HG03571 (cell line): ENCODE data around the gene PRR33.

ENCODE experiments used
- ATAC-seq: cut with Tn5 transposase; IDR thresholded peaks from one replicate; pipeline ENCODE4 v1.9.1; 2021; ENCODE audit not compliant: unreplicated experiment

Gene PRR33

DNA sequence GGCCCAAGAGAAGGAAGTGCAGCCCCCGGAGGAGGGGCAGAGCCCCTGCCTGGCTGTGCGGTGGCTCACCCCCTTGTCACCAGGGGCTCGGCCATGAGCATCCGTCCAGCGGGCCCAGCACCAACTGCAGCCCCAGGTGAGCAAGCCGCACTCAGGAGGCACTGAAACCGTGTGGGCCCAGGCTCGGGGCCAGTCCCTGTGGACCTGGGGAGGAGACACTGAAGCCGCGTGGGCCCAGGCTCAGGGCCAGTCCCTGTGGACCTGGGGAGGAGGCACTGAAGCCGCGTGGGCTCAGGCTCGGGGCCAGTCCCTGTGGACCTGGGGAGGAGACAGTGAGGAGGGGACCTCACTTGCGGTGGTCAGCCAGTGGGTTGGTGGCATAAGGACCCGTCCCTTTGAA, 24.9 kb downstream of the PRR33 start:
- no peak for ATAC-seq

DNA sequence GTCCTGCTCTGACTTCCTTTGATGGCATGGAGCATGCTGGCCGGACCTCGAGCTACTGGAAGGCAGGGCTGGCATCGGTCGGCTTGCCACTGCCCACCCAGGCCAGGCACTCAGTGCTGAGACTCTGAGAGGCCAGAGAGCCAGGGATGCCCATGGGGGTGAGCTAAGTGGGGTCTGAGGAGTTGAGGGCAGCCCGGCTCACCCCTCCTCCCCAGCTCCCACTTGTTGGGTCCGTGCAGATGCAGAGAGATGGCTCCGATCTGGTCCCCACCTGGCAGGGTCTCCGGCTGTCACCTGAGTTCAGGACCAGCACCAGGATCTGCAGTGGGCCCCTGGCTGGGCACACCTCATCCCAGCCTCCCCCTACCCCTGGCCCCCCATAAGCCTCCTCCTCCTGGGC, 25.5 kb downstream of the PRR33 start:
- no peak for ATAC-seq

GRCh38 chr11:1864831-1865665, 26.6 kb downstream of the PRR33 start:
- ATAC-seq = no peak

GRCh38 chr11:1864231-1864630, 27.5 kb downstream of the PRR33 start:
- no peak for ATAC-seq

GRCh38 chr11:1863352-1864216, 28.1 kb downstream of the PRR33 start:
- ATAC-seq = no peak

DNA sequence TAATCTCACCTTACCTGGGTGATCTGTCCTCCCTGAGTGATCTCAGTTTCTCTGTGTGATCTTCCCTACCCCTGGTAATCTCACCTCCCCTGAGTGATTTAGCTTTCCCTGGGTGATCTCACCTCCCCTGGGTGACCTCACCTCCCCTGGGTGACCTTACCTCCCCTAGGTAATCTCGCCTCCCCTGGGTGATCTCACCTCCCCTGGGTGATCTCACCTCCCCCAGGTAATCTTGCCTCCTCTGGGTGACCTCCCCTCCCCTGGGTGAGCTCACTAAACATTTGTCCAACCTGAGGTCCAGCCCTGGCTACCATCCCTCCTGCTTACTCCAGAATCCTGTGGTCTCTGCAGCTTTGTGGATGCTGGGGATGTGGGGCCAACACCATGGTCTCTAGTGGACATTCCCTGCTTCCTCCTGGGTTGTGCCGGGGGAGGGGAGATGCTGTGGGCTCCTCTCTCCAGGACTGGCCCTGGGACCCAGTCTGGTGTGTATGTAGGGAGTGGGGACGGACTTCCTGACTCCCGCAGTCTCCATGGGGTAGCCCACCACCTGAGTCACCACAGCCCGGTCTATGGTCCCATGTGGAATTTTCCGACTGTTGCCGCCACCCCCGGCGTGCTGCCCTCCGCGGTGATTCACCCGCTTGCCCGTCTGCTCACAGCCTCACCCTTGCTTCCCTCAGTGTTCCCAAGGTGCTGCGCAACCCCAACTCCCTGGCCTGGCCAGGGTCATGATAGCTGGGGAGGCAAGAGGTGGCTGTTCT, 28.9 kb downstream of the PRR33 start:
- no peak for ATAC-seq

DNA sequence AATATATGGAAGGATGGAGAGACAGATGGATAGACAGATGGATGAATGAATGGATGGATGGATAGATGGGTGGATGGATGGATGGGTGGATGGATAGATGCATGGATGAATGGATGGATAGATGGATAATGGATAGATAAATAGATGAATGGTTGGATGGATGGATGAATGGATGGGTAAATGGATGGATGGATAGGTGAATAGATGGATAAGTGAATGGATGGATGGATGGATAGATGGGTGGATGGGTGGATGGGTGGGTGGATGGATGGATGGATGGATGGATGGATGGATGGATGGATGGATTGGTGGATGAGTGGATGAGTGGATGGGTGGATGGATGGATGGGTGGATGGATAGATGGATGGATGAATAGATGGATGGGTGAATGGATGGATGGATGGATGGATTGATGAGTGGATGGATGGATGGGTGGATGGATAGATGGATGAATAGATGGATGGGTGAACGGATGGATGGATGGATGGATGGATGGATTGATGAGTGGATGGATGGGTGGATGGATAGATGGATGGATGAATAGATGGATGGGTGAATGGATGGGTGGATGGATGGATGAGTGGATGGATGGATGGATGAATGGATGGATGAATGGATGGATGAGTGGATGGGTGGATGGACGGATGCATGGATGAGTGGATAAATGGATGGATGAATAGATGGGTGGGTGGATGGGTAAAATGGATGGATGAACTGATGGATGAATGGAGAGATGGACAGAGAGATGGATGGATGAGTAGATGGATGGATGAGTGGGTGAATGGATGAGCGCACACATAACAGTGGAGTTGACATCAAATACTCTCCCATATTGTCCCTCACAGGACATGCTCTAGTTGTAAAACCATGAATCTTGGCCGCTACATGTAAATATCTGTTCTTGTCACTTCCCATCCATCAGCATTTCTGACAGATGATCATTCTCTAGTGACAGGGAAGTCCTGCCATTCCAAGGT, 30.0 kb downstream of the PRR33 start:
- no peak for ATAC-seq

DNA sequence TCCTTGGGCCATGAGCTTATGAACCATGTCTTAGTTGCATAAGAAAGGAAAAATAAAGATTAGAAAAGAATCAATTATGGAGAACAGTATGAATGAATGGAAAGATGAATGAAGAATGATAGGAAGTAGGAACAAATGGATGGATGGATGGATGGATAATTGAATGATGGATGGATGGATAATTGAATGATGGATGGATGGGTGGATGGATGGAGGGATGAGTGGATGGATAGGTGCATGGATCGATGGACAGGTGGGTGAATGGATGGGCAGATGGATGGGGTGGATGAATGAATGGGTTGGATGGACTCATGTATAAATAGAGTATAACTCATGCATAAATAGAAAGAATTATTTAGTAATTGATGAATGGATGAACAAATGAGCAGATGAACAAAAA, 31.6 kb downstream of the PRR33 start:
- no peak for ATAC-seq

DNA sequence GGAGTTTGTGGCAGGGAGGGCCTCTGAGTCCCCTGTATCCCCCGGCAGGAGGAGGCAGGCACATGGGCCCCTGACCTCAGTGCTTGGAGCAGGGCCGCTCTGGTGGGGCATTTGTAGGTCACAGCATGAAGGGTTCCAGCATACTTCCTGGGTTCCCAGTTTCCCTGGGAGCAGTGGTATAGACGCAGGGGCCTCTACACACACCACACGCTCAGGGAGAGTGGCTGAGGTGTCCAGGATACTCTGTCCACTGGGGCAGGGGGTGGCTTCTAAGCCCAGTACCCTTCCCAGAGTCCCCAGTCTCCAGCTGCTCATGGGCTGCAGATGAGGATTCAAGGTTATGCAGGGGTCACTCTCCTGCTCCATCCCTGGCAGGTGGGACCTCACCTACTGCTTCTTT, 32.7 kb downstream of the PRR33 start:
- no peak for ATAC-seq

DNA sequence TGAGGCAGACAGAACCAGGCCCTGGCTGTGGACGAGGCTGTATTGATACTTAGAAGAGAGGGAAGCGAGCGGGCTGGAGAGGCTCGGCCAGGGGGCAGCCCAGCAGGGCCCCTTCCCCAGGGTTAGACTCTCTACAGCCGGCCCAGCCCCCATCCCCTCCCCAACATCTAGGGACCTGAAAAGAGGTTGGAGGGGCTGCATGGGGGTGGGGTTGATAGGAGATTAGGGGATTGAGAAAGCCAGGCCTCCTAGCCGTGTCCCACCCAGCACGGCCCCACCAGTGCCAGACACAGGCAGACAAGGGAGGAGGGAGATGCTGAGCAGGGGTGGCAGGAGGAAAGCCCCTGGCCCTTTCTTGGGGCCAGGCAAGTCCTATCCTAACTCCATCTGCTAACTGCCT, 33.1 kb downstream of the PRR33 start:
- ATAC-seq = no peak

DNA sequence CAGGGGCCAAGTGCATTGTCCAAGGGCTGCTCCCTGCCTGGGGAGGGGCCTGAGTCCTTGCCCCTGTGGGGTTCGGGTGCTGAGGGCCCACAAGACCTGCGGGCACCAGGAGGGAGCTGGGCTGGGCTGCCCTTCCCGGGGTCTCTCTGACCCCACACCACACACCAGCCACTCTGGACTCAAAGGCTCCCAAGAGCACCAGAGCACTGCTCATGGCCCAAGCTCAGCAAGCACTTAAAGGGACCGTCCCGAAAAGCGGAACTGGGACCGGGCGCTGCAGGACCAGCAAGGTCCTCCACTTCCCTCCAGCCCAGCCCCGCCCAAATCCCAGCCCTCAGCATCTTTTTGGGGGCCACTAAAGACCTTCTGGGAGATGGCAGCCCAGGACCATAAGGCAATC, 33.5 kb downstream of the PRR33 start:
- ATAC-seq = no peak

GRCh38 chr11:1857064-1857463, 34.6 kb downstream of the PRR33 start:
- ATAC-seq = no peak

DNA sequence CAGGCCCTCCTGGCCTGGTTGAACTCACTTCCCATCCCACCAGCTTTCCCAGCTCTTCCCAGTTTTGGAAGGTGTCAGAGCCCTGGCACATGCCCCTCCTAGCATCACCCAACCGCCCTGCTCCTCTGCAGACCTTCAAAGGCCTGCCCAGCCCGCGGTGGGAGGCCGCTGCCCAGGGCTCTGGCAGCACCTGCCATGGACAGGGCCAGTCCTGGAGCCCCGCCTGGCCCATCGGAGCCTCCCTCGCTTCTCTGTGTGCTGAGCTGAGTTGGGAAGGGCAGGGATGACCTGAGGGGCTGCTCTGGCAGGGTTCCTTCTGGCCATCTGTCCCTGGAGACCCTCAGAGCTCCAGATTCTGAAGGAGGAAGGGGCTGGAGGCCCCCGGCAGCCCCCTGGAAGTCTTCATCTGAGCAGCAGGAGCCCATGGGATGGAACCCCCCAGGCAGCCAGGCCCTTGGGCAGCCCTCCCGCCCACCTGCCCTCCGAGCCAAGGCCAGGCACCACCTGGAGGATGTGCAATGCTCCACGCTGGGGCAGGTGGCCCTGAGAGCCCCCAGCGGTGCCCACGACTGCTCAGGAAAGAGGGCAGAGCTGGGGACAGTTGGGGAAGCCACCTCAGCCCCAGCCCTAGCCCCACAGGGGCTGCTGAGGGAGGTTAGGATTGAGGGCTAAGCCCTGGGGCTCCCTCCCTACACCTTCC, 35.2 kb downstream of the PRR33 start:
- ATAC-seq = no peak

GRCh38 chr11:1855886-1856265, 35.8 kb downstream of the PRR33 start:
- ATAC-seq = no peak

DNA sequence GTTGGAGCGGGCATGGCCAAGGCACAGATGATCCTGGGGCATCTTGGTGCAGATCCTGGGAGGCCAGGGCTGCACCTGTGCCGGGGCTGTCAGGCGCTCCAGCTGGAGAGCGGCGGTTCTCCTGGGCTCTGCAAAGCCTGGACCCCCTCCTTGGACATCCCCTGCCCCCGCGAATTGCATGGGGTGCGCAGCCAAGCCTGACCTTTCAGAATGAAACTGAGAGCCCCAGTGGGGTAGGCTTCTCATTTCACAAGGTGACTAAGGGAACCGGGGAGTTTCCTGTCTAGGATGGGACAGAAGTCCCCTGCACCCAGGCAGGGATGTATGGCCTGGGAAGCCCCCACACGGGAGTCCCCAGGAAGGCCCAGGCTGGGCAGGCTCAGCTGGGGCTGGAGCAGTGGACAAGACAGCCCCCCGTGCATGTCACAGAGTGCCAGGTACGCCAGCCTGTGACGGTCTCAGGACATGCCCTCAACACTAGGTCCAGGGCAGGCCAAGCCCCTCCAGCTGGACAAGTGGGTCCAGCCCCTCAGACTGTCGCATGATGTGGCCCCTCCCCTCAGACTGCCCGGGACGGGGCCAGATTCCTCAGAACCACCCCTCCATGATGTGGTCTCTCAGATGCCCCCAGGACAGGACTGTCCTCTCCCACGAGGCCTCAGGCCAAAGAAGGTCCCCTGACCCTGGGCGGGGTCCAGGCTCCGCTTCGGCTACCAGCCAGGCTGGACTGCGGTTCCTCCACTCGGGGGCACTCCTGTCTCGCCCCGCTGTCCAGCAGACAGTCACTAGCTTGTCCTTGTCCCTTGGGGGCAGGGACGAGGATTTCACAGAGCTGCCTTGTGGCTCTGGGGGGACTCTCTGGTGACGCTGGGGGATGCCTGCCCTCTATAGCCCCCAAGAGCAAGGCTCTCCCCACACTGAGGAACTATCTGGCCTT, 36.5 kb downstream of the PRR33 start:
- peak; percentile 35 for ATAC-seq

- ATAC-seq = peak; percentile 20
Measured at GRCh38 chr11:1854132-1854948, 37.4 kb downstream of the PRR33 start.

- no peak for ATAC-seq
Measured at GRCh38 chr11:1853376-1854131, 38.1 kb downstream of the PRR33 start.
